HepG2 (cell line): ENCODE measurements around the gene PRPF4. TPM values are rescaled to one million over a fixed set of nuclear protein-coding genes. Genes with fewer than 3 reads are reported as not detected.

Experiments used
- AFF4 ChIP-seq: sonication (generic); formaldehyde crosslinking; IDR thresholded peaks from 2 replicates; pipeline ENCODE4 v1.4.0; 2020; ENCODE audit warnings: missing genetic modification reagents
- AHDC1 ChIP-seq: sonication (generic); formaldehyde crosslinking; IDR thresholded peaks from 2 replicates; pipeline ENCODE4 v1.5.1; 2020; ENCODE audit warnings: mild to moderate bottlenecking, missing genetic modification reagents, borderline replicate concordance
- CREB1 ChIP-seq, 2 experiments: fragments of 450-650 bp in 1 of 2; IDR thresholded peaks; 2 replicates each; pipeline ENCODE4 v1.6.1; 2016 to 2017; ENCODE audit warnings: control low read depth in 1 of 2, mild to moderate bottlenecking in 1 of 2, missing compliant biosample characterization in 1 of 2, missing genetic modification characterization in 1 of 2
- ERF ChIP-seq: IDR thresholded peaks from 2 replicates; pipeline ENCODE4 v1.6.1; 2018; ENCODE audit warnings: missing biosample characterization, missing genetic modification reagents
- GTF3A ChIP-seq: sonication (generic); formaldehyde crosslinking; conservative IDR thresholded peaks from 2 replicates; pipeline ENCODE4 v1.4.0; 2020; ENCODE audit warnings: mild to moderate bottlenecking, missing genetic modification reagents
- HDAC1 ChIP-seq: sonication (generic); formaldehyde crosslinking; IDR thresholded peaks from 2 replicates; pipeline ENCODE4 v1.5.1; 2020; ENCODE audit warnings: mild to moderate bottlenecking, missing genetic modification reagents
- JUN ChIP-seq: sonication (generic); formaldehyde crosslinking; IDR thresholded peaks from 2 replicates; pipeline ENCODE4 v1.4.0; 2020; ENCODE audit warnings: mild to moderate bottlenecking, missing genetic modification reagents
- MTF2 ChIP-seq: sonication (generic); formaldehyde crosslinking; IDR thresholded peaks from 2 replicates; pipeline ENCODE4 v1.5.0; 2020; ENCODE audit warnings: missing genetic modification reagents, borderline replicate concordance
- NFIB ChIP-seq: sonication (generic); formaldehyde crosslinking; IDR thresholded peaks from 2 replicates; pipeline ENCODE4 v1.9.0; 2021; ENCODE audit warnings: missing genetic modification reagents, mild to moderate bottlenecking, borderline replicate concordance
- SNAPC4 ChIP-seq: sonication (generic); formaldehyde crosslinking; IDR thresholded peaks from 2 replicates; pipeline ENCODE4 v1.4.0; 2020; ENCODE audit warnings: mild to moderate bottlenecking, missing genetic modification reagents
- ZFP36L2 ChIP-seq: sonication (generic); formaldehyde crosslinking; IDR thresholded peaks from 2 replicates; pipeline ENCODE4 v1.4.0; 2020; ENCODE audit warnings: missing genetic modification reagents
- ZXDC ChIP-seq: sonication (generic); formaldehyde crosslinking; IDR thresholded peaks from 2 replicates; pipeline ENCODE4 v1.5.0; 2020; ENCODE audit warnings: mild to moderate bottlenecking, missing genetic modification reagents
- polyA plus RNA-seq, 8 experiments: library from polyadenylated mRNA; depleted of rRNA in 3 of 8; stranded (reverse) in 7 of 8; unstranded in 1 of 8; fragments of >200 nt; fragmentation: Illumina TruSeq in 4 of 8; extraction: Trizol in 4 of 8; gene quantifications; 2 replicates each; pipeline versions ENCODE4 v1.2.1 to v1.2.3, GENCODE V29; 2011 to 2016; ENCODE audit warnings: low read depth in 4 of 8, missing spikeins in 1 of 8, mixed read lengths in 1 of 8; ENCODE audit not compliant: insufficient read depth in 1 of 8
- total RNA-seq, 5 experiments: library from RNA; depleted of rRNA; stranded (reverse); fragments of >200 nt; fragmentation: Illumina TruSeq; extraction: Trizol; gene quantifications; 2 replicates each; pipeline ENCODE4 v1.2.3, GENCODE V29; 2016; ENCODE audit warnings: low read depth in 1 of 5

Gene PRPF4
- total and polyA plus RNA-seq, 2 of the 13 experiments (the other 11 are each of a cell fraction or from before 2014, with no cell fraction given) = 10.3 to 49.0 TPM

DNA sequence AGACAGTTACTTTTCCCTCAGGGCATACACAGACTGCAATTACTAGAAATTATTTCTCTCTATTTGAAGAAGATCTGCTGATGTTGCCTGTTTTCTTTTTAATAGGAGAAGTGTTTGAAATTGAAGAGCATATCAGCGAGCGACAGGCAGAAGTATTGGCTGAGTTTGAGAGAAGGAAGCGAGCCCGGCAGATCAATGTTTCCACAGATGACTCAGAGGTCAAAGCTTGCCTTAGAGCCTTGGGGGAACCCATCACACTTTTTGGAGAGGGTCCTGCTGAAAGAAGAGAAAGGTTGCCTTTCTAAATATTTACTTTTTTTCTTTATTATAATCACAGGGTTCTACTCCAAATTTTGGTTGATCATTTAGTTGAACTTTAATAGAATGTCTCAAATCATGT lies 3.4 kb downstream of the PRPF4 start (continued):
- TF ChIP-seq ZXDC (CRISPR knock-in tag) = no peak
- TF ChIP-seq AHDC1 (CRISPR knock-in tag) = no peak
- TF ChIP-seq NFIB (CRISPR knock-in tag) = no peak
- TF ChIP-seq ZFP36L2 (CRISPR knock-in tag) = no peak
- TF ChIP-seq ERF (CRISPR knock-in tag) = no peak
- TF ChIP-seq GTF3A = no peak
- no peak for TF ChIP-seq SNAPC4 (CRISPR knock-in tag)
- TF ChIP-seq AFF4 (CRISPR knock-in tag) = no peak
- TF ChIP-seq HDAC1 (CRISPR knock-in tag) = no peak
- TF ChIP-seq JUN (CRISPR knock-in tag) = 0 out of 2 replicates have a peak, but pooled peaks have one; percentile 30
- no peak for TF ChIP-seq CREB1 (IDR thresholded peaks at IDR 0.05)
- no peak for TF ChIP-seq CREB1 (CRISPR knock-in tag; IDR thresholded peaks at IDR 0.05)
- no peak for TF ChIP-seq MTF2 (CRISPR knock-in tag)
